Measurements from ENCODE around the gene DAPK2.
"Not testable (repeated sequence)": the region's sequence is repeated elsewhere in the genome, so short reads cannot be mapped to it uniquely, and the experiment has no call there.

GRCh38 chr15:63962947-63963721, 83.2 kb downstream of the DAPK2 start:
- TF ChIP-seq POLR2AphosphoS5 (IDR thresholded peaks at IDR 0.05; ENCODE audit: low read depth, low read length); CTCF (IDR thresholded peaks at IDR 0.05); ZBTB33 (IDR thresholded peaks at IDR 0.05; ENCODE audit: borderline replicate concordance, low read depth); EP300 (IDR thresholded peaks at IDR 0.05; ENCODE audit: borderline replicate concordance in 1 of 2, low read depth in 1 of 2, low read length in 1 of 2); TEAD4 (IDR thresholded peaks at IDR 0.05; ENCODE audit: borderline replicate concordance, insufficient read depth); SIN3A (IDR thresholded peaks at IDR 0.05; ENCODE audit: borderline replicate concordance, low read depth, low read length); RAD21 (IDR thresholded peaks at IDR 0.05; ENCODE audit: low read length): not testable (repeated sequence)
- TF ChIP-seq, protein P1, sequence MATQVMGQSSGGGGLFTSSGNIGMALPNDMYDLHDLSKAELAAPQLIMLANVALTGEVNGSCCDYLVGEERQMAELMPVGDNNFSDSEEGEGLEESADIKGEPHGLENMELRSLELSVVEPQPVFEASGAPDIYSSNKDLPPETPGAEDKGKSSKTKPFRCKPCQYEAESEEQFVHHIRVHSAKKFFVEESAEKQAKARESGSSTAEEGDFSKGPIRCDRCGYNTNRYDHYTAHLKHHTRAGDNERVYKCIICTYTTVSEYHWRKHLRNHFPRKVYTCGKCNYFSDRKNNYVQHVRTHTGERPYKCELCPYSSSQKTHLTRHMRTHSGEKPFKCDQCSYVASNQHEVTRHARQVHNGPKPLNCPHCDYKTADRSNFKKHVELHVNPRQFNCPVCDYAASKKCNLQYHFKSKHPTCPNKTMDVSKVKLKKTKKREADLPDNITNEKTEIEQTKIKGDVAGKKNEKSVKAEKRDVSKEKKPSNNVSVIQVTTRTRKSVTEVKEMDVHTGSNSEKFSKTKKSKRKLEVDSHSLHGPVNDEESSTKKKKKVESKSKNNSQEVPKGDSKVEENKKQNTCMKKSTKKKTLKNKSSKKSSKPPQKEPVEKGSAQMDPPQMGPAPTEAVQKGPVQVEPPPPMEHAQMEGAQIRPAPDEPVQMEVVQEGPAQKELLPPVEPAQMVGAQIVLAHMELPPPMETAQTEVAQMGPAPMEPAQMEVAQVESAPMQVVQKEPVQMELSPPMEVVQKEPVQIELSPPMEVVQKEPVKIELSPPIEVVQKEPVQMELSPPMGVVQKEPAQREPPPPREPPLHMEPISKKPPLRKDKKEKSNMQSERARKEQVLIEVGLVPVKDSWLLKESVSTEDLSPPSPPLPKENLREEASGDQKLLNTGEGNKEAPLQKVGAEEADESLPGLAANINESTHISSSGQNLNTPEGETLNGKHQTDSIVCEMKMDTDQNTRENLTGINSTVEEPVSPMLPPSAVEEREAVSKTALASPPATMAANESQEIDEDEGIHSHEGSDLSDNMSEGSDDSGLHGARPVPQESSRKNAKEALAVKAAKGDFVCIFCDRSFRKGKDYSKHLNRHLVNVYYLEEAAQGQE (IDR thresholded peaks at IDR 0.05; ENCODE audit: low read depth, low read length): not testable (repeated sequence)

Measured in SK-N-SH (cell line).